ENCODE measurements around the gene STOML3. TPM values are rescaled to one million over a fixed set of nuclear protein-coding genes. Genes with fewer than 3 reads are reported as not detected.
A peak's percentile ranks its signal among the peaks of the same experiment; 100 is the strongest.
"Not testable (repeated sequence)": the region's sequence is repeated elsewhere in the genome, so short reads cannot be mapped to it uniquely, and the experiment has no call there.

The STOML3 gene
- polyA plus RNA-seq, 6 donors from 2014 or later: not detected

DNA sequence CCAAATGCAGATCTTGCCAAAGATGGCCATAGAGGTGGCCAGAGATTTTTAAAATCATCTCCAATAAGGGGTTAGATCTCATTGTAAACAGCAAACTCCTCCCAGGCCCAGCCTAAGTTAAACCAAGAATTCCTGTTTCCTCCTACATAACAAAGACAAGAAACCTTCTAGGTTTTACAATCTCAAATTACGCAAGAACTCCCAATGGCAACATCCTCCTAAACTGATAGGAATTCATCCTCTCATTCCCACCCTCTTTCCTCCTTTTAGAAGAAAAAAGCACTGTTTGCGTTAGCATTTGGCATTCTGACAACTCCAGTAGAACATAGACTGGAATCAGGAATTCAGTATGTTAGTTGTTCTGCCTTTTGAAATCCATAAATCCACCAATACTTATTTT lies 32.7 kb upstream of the STOML3 start:
- ATAC-seq (ENCODE audit: low read depth in 2 of 2) (no peak), DNase-seq (no peak)
- no peak overlapping the region for H3K27ac Mint-ChIP-seq
- H3K36me3 Mint-ChIP-seq: peaks cover 18 to 21% of the 10 kb centered on the region in 2 donors
- no peak overlapping the region for H3K4me3 Mint-ChIP-seq
- H3K9me3 Mint-ChIP-seq: no peaks in the 10 kb centered on the region
- H3K27me3 Mint-ChIP-seq: no peaks in the 10 kb centered on the region
- peaks cover 0 to 6% (median 0%) of the 10 kb centered on the region in 3 donors for H3K4me1 Mint-ChIP-seq

DNA sequence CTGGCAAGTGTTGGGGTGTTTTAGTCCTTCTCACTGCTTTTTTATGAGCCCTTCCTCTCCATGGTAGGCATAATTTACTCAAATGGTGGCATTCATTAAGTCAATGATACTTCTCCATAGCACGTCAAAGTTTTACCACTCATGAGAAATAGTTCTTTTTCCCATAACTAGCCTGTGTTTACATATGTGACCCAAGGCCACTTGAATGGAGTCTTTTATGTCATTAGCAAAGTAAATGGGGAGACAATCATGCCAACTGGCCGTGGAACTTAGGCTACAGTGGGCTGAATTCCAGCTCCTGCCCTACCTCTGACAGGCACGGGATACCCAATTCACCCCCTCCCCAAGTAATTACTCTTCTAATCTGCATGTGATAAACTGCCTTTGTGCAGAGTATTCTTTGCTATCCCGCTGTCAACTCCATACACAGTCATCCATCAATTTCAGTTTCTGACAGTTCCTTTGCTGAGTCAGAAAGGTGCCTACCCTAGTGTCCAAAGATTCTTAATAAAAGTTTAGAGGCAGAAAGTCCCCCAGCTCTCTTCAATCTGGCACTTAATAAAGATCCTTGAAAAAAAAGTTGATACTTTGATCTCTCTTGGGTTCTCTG lies 30.3 kb upstream of the STOML3 start:
- peaks cover 18 to 21% of the 10 kb centered on the region in 2 donors for H3K36me3 Mint-ChIP-seq

GRCh38 chr13:39016787-39017186 lies 26.2 kb upstream of the STOML3 start:
- DNase-seq: no peak
- Mint-ChIP-seq H3K9me3 (no peaks in the 10 kb centered on the region), H3K4me3 (no peak overlapping the region), H3K27me3 (no peaks in the 10 kb centered on the region), H3K36me3 (peaks cover 34 to 39% of the 10 kb centered on the region in 2 donors), H3K27ac (no peak overlapping the region), H3K4me1 (peaks cover 0 to 4% (median 0%) of the 10 kb centered on the region in 3 donors)
- ATAC-seq (ENCODE audit: low read depth in 2 of 2): no peak

More for the DNA sequence above, 30.3 kb upstream of the STOML3 start:
- ATAC-seq (ENCODE audit: low read depth in 2 of 2) (no peak), DNase-seq (no peak)
- H3K4me3 Mint-ChIP-seq: no peak overlapping the region
- no peaks in the 10 kb centered on the region for H3K9me3 Mint-ChIP-seq
- H3K27ac Mint-ChIP-seq: peak overlapping the region in 2 of 6 donors; percentile 36 to 41
- H3K27me3 Mint-ChIP-seq: no peaks in the 10 kb centered on the region
- peaks cover 0 to 6% (median 0%) of the 10 kb centered on the region in 3 donors for H3K4me1 Mint-ChIP-seq

GRCh38 chr13:39016087-39016486 lies 25.5 kb upstream of the STOML3 start:
- ATAC-seq (ENCODE audit: low read depth in 2 of 2): no peak
- H3K27ac Mint-ChIP-seq: no peak overlapping the region

DNA sequence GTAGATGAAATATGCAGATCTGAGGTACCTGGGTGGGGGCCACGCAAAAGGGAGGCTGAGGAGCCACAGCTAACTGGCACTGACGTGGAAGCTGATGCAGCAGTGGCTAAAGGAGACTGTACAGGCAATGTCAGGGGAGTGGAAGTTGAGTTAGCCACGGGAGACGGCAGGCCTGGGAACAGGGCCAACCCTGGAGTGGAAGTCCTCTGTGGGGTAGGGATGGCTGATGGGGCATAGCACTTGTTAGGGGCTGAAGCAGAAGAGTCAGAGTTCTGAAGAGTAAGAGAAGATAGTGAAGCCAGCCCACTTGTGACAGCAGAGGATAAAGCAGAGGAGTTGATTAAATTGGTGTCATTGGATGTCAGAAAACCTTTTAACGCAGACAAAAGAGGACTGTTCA lies 22.8 kb upstream of the STOML3 start:
- peaks cover 36 to 41% of the 10 kb centered on the region in 2 donors for H3K36me3 Mint-ChIP-seq
- peak overlapping the region in 1 of 6 donors; percentile 13 for H3K27ac Mint-ChIP-seq
- H3K4me3 Mint-ChIP-seq: no peak overlapping the region
- ATAC-seq (ENCODE audit: low read depth in 2 of 2) (no peak), DNase-seq (no peak)
- no peaks in the 10 kb centered on the region for H3K9me3 Mint-ChIP-seq
- no peaks in the 10 kb centered on the region for H3K4me1 Mint-ChIP-seq
- no peaks in the 10 kb centered on the region for H3K27me3 Mint-ChIP-seq

More at GRCh38 chr13:39016087-39016486, 25.5 kb upstream of the STOML3 start:
- Mint-ChIP-seq H3K27me3 (no peaks in the 10 kb centered on the region), H3K4me1 (no peaks in the 10 kb centered on the region), H3K9me3 (no peaks in the 10 kb centered on the region), H3K36me3 (peaks cover 32% of the 10 kb centered on the region in 2 donors), H3K4me3 (no peak overlapping the region)
- DNase-seq: no peak

- no peak overlapping the region for H3K4me3 Mint-ChIP-seq
- ATAC-seq (ENCODE audit: low read depth in 2 of 2) (no peak), DNase-seq (no peak)
- no peaks in the 10 kb centered on the region for H3K27me3 Mint-ChIP-seq
- H3K36me3 Mint-ChIP-seq: peaks cover 42 to 46% of the 10 kb centered on the region in 2 donors
- peak overlapping the region in 1 of 6 donors; percentile 28 for H3K27ac Mint-ChIP-seq
- no peaks in the 10 kb centered on the region for H3K4me1 Mint-ChIP-seq
- no peaks in the 10 kb centered on the region for H3K9me3 Mint-ChIP-seq
Observed at GRCh38 chr13:39012608-39013007, 22.0 kb upstream of the STOML3 start.

- H3K4me3 Mint-ChIP-seq; DNase-seq; ATAC-seq (ENCODE audit: low read depth in 2 of 2); H3K9me3 Mint-ChIP-seq; H3K4me1 Mint-ChIP-seq; H3K27ac Mint-ChIP-seq; H3K27me3 Mint-ChIP-seq: not testable (repeated sequence)
- H3K36me3 Mint-ChIP-seq: peaks cover 15 to 18% of the 10 kb centered on the region in 2 donors
Observed at GRCh38 chr13:39006371-39007111, 15.9 kb upstream of the STOML3 start.

DNA sequence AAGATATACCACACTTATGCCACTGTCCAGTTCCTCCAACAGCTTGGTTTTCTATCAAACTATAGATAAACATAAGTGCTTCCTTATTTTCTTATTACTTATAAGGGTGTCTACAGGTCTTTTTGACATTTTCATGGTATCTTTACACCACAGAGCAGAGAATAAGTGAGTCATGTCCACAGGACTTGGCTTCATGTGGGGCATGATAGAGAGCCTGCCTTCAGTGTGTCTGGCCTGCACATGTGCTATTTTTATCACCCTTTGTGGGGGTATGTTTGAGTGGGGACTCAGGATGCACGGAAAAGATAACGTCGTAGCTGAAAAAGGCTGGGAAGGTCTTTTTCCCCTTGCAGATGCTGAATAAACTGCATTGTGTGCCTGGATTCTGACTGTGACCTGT lies 8.1 kb upstream of the STOML3 start:
- Mint-ChIP-seq H3K4me3 (no peak overlapping the region), H3K36me3 (no peaks in the 10 kb centered on the region), H3K27ac (no peak overlapping the region), H3K9me3 (no peaks in the 10 kb centered on the region), H3K4me1 (no peaks in the 10 kb centered on the region), H3K27me3 (peaks cover 0 to 5% (median 0%) of the 10 kb centered on the region in 3 donors)
- DNase-seq (no peak), ATAC-seq (ENCODE audit: low read depth in 2 of 2) (no peak)

- H3K27ac Mint-ChIP-seq: no peak overlapping the region
- peaks cover 0 to 20% (median 0%) of the 10 kb centered on the region in 3 donors for H3K27me3 Mint-ChIP-seq
- no peaks in the 10 kb centered on the region for H3K9me3 Mint-ChIP-seq
- no peak overlapping the region for H3K4me3 Mint-ChIP-seq
- DNase-seq (no peak), ATAC-seq (ENCODE audit: low read depth in 2 of 2) (no peak)
- no peaks in the 10 kb centered on the region for H3K4me1 Mint-ChIP-seq
- no peaks in the 10 kb centered on the region for H3K36me3 Mint-ChIP-seq
Observed at GRCh38 chr13:38993381-38993780, 2.8 kb upstream of the STOML3 start.

DNA sequence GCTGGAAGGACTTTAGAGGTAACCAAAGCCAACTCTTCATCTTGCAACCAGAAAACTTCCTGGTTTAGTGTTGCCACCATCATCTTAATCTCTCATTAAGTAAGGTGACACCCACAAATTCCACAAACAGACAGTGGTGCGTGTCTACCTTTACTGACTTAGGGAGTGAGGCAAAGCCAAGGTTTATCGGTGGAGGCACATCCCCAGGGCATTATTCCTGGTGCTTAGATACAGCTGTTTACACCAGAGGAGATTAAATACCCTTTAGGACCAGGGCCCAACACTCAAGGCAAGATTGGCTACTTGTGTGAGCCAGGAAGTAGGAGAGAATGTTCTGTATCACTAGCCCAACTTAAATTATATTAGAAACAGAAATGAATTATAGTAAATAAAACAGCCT lies 9.5 kb downstream of the STOML3 start:
- no peak overlapping the region for H3K4me3 Mint-ChIP-seq
- H3K27me3 Mint-ChIP-seq: peaks cover 14 to 18% (median 14%) of the 10 kb centered on the region in 3 donors
- no peak for ATAC-seq (ENCODE audit: low read depth in 2 of 2)
- no peaks in the 10 kb centered on the region for H3K4me1 Mint-ChIP-seq
- H3K9me3 Mint-ChIP-seq: peaks cover 11 to 30% (median 20%) of the 10 kb centered on the region in 7 donors
- no peaks in the 10 kb centered on the region for H3K36me3 Mint-ChIP-seq
- H3K27ac Mint-ChIP-seq: no peak overlapping the region
- no peak for DNase-seq

DNA sequence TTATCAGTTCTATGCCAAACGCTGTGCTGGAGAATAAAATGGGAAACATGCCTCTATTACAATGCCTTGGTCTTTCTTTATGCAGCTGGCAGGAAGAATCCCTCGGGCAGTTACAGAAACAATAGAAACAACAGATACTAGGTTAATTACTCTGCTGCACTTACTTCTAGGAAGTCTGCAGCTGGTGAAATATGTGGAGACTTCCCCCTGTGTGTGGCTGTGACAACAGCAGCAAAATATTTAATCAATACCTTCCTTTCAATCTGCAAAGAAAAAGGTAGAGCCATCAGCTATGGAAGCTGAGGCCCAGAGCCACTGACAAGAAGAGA lies 9.9 kb downstream of the STOML3 start:
- H3K4me3 Mint-ChIP-seq: no peak overlapping the region
- no peaks in the 10 kb centered on the region for H3K4me1 Mint-ChIP-seq
- peaks cover 11 to 30% (median 20%) of the 10 kb centered on the region in 7 donors for H3K9me3 Mint-ChIP-seq
- peaks cover 14 to 18% (median 14%) of the 10 kb centered on the region in 3 donors for H3K27me3 Mint-ChIP-seq
- DNase-seq: no peak
- ATAC-seq (ENCODE audit: low read depth in 2 of 2): no peak
- no peak overlapping the region for H3K27ac Mint-ChIP-seq
- H3K36me3 Mint-ChIP-seq: no peaks in the 10 kb centered on the region

DNA sequence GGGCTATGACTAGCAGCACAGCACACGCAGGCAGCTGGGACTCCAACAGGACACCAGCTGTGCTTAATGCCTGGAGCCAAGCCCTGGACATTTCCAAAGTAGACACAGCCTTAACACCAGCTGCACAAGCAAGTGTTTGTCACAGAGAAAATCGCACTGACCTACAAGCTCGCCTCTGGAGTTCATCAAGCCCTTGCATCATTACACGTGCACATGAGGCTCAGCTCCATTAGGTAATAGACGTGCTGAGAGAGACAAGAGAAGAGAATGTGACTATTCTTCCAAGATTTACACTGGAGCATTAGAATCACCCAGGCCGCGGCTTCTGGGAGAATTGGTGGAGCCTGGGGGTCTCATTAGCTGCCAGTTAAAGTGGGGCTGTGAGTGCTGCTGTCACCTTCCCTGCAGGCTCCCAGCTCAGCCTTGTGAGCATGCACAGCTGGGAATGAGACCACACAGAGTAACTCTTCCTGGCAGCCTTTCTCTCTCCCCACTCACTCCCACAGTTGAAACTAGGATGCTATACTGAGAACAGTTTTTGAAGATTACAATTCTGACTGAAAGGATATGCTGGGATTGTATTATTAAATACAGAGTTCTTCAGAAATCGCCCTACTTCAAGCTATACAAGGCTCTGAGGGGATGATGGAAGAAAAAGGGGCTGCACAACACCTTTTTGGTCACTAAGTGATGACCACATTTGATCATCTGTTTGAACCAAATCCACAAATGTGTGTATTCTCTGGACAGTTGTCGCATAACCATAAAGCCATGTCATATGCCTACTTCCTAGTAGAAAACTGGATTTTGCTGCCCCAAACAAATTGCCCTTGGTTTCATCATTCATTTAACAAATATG lies 10.5 kb downstream of the STOML3 start:
- no peak overlapping the region for H3K4me3 Mint-ChIP-seq

GRCh38 chr13:38970380-38971051 lies 20.1 kb downstream of the STOML3 start:
- H3K4me3 Mint-ChIP-seq: no peak overlapping the region

More for the DNA sequence above, 10.5 kb downstream of the STOML3 start:
- Mint-ChIP-seq H3K36me3 (no peaks in the 10 kb centered on the region), H3K4me1 (no peaks in the 10 kb centered on the region), H3K9me3 (peaks cover 11 to 30% (median 20%) of the 10 kb centered on the region in 7 donors), H3K27me3 (peaks cover 14 to 18% (median 14%) of the 10 kb centered on the region in 3 donors), H3K27ac (no peak overlapping the region)
- ATAC-seq (ENCODE audit: low read depth in 2 of 2) (no peak), DNase-seq (no peak)

More at GRCh38 chr13:38970380-38971051, 20.1 kb downstream of the STOML3 start:
- no peak for ATAC-seq (ENCODE audit: low read depth in 2 of 2)
- Mint-ChIP-seq H3K27me3 (peaks cover 5 to 13% (median 7%) of the 10 kb centered on the region in 3 donors), H3K36me3 (no peaks in the 10 kb centered on the region), H3K27ac (no peak overlapping the region), H3K9me3 (no peaks in the 10 kb centered on the region), H3K4me1 (no peaks in the 10 kb centered on the region)
- no peak for DNase-seq

Data from naive B cell (primary cell).